NCI-H748 (cell line): Measurements from ENCODE around the gene MSANTD3.
"Not testable (repeated sequence)": the region's sequence is repeated elsewhere in the genome, so short reads cannot be mapped to it uniquely, and the experiment has no call there.

Experiments
- DNase-seq: peaks from one replicate; lab custom pipeline; 2025; ENCODE audit not compliant: unreplicated experiment; lab: John Stamatoyannopoulos, UW

The MSANTD3 gene

GRCh38 chr9:100426530-100427365 lies at the start of gene MSANTD3:
MSANTD3 (plus strand) TSS chr9:100427143; CDS start chr9:100441939, 14,796 bp downstream.
- peak; percentile 79 for DNase-seq

GRCh38 chr9:100379862-100380261 lies 47.1 kb upstream of the MSANTD3 start:
- no peak for DNase-seq

GRCh38 chr9:100392989-100393388 lies 34.0 kb upstream of the MSANTD3 start:
- DNase-seq = not testable (repeated sequence)

GRCh38 chr9:100394032-100394695 lies 32.8 kb upstream of the MSANTD3 start:
- DNase-seq = no peak

GRCh38 chr9:100394816-100395215 lies 32.1 kb upstream of the MSANTD3 start:
- no peak for DNase-seq

GRCh38 chr9:100396769-100397168 lies 30.2 kb upstream of the MSANTD3 start:
- no peak for DNase-seq

- no peak for DNase-seq
These were observed 29.2 kb upstream of the MSANTD3 start for GRCh38 chr9:100397529-100398266.

GRCh38 chr9:100401042-100401441 lies 25.9 kb upstream of the MSANTD3 start:
- no peak for DNase-seq

- no peak for DNase-seq
These were observed 20.0 kb upstream of the MSANTD3 start for GRCh38 chr9:100406962-100407361.

GRCh38 chr9:100408546-100409175 lies 18.3 kb upstream of the MSANTD3 start:
- DNase-seq = no peak

GRCh38 chr9:100409176-100409556 lies 17.8 kb upstream of the MSANTD3 start:
- no peak for DNase-seq

GRCh38 chr9:100411472-100412283 lies 15.3 kb upstream of the MSANTD3 start:
- peak; percentile 97 for DNase-seq

GRCh38 chr9:100413839-100414420 lies 13.0 kb upstream of the MSANTD3 start:
- no peak for DNase-seq

- DNase-seq = no peak
These were observed 9.1 kb upstream of the MSANTD3 start for GRCh38 chr9:100417815-100418214.

- no peak for DNase-seq
These were observed 7.8 kb upstream of the MSANTD3 start for GRCh38 chr9:100419166-100419565.

- not testable (repeated sequence) for DNase-seq
These were observed 5.8 kb upstream of the MSANTD3 start for GRCh38 chr9:100421116-100421515.

GRCh38 chr9:100425758-100426157 lies 1.2 kb upstream of the MSANTD3 start:
- no peak for DNase-seq

GRCh38 chr9:100426189-100426529 lies 784 bp upstream of the MSANTD3 start:
- no peak for DNase-seq

GRCh38 chr9:100427366-100428263 lies 672 bp downstream of the MSANTD3 start:
- peak; percentile 79 for DNase-seq
